ENCODE results near the gene TRIL.

DNA sequence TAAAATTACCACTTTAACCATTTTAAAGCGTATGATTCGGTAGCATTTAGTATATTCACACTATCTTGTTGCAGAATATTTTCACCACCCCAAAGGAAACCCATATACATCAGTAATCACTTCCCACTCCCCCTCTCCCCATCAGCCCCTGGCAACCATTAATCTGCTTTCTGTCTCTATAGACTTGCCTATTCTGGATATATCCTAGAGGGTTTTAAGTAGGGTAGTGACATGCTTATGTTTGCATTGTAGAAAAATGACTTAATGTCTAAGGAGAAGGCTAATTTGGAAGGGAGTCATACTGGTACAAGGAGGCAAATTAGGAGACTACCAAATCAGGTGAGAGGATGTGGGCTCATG, 42.6 kb upstream of the TRIL start:
- TF ChIP-seq CTCF (conservative IDR thresholded peaks at IDR 0.05) (no peak), ZFX (IDR thresholded peaks at IDR 0.05) (no peak)

Data from C4-2B (cell line).